ENCODE data around the gene PFDN1.

PFDN1 gene

DNA sequence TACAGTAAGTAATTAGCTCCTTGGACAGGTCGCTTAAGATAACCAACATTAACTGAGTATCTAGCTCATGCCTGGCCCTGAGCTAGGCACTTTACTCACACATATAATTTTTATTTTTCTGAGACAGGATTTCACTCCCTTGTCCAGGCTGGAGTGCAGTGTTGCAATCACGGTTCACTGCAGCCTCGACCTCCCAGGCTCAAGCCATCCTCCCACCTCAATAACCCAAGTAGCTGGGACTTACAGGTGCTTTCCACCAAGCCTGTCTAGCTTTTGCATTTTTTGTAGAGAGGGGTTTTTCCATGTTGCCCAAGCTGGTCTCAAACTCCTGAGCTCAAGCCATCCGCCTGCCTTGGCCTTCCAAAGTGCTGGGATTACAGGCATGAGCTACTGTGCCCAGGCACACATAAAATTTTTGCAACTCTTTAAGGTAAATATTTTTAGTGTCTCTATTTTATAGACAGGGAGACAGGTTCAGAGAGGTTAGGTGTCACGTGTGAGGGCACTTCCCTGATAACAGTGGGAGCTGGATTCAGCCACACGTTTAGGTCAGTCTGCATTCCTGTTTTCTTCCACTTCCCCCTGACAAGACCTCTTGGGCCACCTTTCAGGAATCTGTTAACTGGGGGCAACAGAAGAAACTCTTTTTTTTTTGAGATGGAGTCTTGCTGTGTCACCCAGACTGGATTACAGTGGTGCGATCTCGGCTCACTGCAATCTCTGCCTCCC lies 25.3 kb upstream of the PFDN1 start:
- TF ChIP-seq, protein P1, sequence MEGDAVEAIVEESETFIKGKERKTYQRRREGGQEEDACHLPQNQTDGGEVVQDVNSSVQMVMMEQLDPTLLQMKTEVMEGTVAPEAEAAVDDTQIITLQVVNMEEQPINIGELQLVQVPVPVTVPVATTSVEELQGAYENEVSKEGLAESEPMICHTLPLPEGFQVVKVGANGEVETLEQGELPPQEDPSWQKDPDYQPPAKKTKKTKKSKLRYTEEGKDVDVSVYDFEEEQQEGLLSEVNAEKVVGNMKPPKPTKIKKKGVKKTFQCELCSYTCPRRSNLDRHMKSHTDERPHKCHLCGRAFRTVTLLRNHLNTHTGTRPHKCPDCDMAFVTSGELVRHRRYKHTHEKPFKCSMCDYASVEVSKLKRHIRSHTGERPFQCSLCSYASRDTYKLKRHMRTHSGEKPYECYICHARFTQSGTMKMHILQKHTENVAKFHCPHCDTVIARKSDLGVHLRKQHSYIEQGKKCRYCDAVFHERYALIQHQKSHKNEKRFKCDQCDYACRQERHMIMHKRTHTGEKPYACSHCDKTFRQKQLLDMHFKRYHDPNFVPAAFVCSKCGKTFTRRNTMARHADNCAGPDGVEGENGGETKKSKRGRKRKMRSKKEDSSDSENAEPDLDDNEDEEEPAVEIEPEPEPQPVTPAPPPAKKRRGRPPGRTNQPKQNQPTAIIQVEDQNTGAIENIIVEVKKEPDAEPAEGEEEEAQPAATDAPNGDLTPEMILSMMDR (conservative IDR thresholded peaks at IDR 0.05; ENCODE audit: low read length) = no peak
- H3K4me3 ChIP-seq (ENCODE audit: low read length) = no peak overlapping the region
- DNase-seq (ENCODE audit: low read depth) = no peak

DNA sequence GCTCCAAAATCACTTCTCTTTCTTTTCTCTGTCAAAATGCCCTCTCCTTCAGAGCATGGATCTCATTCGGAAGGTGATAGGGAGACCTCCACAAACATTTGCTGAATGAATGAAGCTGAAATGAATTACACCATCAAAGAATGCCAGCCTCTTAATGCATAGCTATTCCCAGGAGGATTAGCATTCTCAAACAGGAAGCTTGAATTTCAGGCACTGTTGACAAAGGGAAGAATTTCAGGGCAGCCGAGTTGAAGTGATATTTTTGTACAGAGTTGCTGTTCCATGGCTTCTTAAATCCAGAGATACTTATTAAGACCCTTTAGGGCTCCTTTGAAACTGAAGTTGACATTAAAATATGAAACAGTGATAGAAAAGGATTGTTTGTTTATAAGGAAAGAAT lies 24.7 kb upstream of the PFDN1 start:
- H3K4me3 ChIP-seq (ENCODE audit: low read length) = no peak overlapping the region
- TF ChIP-seq, protein P1 (conservative IDR thresholded peaks at IDR 0.05; ENCODE audit: low read length) = no peak
- DNase-seq (ENCODE audit: low read depth) = peak; percentile 50

DNA sequence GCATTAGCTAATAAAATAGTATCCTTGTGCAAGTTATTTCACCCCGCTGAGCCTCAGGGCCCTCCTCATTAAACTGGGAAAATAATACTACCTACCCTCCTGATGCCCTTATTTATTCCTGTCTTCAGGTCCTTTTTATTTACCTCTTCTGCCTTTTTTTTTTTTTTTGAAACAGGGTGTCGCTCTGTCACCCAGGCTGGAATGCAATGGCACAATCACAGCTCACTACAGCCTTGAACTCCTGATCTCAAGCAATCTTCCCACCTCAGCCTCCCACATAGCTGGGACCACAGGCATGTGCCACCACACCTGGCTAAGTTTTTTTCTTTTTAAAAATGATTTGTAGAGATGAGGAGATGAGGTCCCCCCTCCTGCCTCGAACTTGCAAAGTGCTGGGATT lies 22.6 kb upstream of the PFDN1 start:
- H3K4me3 ChIP-seq (ENCODE audit: low read length) = no peak overlapping the region
- no peak for DNase-seq (ENCODE audit: low read depth)
- TF ChIP-seq, protein P1 (conservative IDR thresholded peaks at IDR 0.05; ENCODE audit: low read length) = no peak

DNA sequence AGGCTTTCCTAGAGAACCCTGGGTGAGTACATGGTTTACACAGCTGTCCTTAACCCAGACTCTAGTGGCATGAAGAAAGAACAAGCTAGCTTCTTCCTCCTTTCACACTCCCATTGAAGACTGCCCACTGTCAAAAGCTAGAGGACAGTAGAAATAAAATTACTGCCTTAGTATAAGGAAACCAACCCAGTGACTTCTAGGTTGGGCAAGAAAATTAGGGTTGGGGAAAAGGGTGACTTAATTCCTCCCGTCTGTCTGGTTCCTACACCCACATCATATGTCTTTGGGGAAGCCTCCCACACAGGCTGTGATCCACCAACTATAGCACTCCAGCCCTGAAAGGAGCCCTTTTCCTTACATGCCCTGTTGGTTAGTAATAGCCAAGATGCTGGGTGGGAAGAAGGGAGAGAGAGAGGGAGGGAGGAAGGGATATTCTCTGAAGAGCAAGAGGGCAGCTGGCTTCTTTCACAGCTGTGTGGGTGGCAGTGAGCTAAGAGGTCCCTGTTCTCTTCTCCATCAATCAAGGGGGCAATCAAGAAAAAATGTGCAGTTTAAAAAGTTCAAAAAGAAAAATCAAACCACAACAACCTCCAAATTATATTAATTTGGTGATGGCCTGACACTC lies 21.8 kb upstream of the PFDN1 start:
- TF ChIP-seq, protein P1 (conservative IDR thresholded peaks at IDR 0.05; ENCODE audit: low read length) = no peak
- DNase-seq (ENCODE audit: low read depth) = peak; percentile 77
- no peak overlapping the region for H3K4me3 ChIP-seq (ENCODE audit: low read length)

DNA sequence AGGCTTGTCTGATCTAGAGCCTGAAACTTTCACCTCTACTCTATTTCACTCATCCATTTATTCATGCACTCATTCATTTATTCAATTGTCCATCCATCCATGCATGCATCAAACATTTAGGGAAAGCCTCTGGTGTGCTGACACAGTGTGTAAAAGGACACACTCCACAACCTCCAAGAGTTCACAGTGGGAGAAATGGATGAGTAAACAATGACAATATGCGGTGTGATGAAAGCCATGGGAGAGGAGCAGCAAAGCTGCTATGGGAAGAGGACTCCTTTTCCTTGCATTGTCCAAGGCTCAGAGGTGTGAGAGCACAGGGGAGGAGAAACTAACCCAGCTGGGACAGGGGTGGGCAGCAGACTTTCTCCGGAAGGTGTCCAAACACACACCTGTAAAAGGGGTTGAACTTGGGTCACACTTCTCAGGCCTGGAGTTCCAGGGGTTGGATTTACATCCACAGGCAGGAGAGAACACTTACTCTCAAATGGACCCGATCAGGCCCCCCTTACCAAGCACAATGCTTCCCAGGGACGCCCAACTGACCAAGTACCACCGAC lies 21.2 kb upstream of the PFDN1 start:
- no peak overlapping the region for H3K4me3 ChIP-seq (ENCODE audit: low read length)
- TF ChIP-seq, protein P1 (conservative IDR thresholded peaks at IDR 0.05; ENCODE audit: low read length) = no peak
- no peak for DNase-seq (ENCODE audit: low read depth)

DNA sequence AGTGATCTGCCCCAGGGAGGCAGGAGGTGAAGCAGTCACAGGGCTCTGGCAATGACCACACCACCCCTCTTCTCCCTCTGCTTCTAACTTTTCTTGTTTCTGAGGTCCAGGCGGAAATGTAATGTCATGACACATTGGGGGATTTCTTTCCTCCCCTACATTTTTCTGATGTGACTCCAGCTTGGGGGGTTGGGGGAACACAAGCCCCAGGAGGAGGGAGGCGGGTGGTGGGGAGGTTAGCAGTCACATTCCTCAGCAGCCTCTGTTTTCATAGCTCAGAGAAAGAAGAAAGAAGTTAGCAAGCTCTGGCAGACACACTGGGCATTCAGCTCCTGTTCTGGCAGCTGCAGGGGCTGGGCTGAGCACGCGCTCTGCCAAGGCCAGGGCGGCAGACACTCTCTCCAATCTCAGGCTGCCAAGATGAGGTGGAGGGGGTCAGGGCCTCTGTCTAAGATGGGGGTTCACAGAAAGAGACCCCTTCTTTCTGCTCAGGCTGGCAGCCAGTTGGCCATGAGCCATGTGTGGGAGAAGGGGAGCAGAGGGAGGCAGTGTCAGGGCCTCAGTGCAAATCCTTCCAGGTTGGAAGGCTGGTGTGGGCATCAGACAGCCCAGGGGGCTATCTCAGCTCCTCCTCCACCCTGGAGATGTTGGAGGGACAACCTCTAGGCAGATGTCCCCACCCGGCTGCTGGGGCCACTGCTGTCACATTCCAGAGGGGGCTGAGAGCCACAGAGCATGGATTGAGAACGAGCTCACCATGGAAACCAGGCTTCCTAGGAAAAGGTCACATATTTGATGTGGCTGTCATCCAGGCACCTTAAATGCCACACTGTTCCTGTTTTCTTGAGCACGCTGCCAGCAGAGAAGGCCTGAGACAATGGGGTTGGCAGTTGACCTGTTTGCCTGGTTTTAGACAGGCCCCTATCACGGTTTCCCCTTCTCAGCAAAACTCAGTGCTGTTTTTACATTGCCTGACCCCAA lies 20.1 kb upstream of the PFDN1 start:
- DNase-seq (ENCODE audit: low read depth) = peak; percentile 95
- peak overlapping the region; percentile 15; the same call in 1 of the 2 replicates for H3K4me3 ChIP-seq (ENCODE audit: low read length)

More for the DNA sequence above, 20.1 kb upstream of the PFDN1 start:
- TF ChIP-seq, protein P1 (conservative IDR thresholded peaks at IDR 0.05; ENCODE audit: low read length) = no peak

Measured in AG10803 (cell line).